A673 (cell line): ENCODE measurements around the gene CCDC196.

Source experiments
- EZH2 ChIP-seq: fragments of 200-600 bp; sonication (generic); IDR thresholded peaks from 2 replicates; pipeline ENCODE4 v1.6.1; 2017; ENCODE audit warnings: borderline replicate concordance, low read depth, mild to moderate bottlenecking, mixed read lengths, antibody characterized with exemption, low read length; ENCODE audit not compliant: poor library complexity, severe bottlenecking
- TF ChIP-seq, protein P1 (sequence below): fragments of 300-800, 200-600 bp; sonication (generic); conservative IDR thresholded peaks from 2 replicates; pipeline ENCODE4 v1.5.1; 2017; ENCODE audit warnings: low read depth, mild to moderate bottlenecking, antibody characterized with exemption, low read length, moderate library complexity, mixed read lengths

DNA sequence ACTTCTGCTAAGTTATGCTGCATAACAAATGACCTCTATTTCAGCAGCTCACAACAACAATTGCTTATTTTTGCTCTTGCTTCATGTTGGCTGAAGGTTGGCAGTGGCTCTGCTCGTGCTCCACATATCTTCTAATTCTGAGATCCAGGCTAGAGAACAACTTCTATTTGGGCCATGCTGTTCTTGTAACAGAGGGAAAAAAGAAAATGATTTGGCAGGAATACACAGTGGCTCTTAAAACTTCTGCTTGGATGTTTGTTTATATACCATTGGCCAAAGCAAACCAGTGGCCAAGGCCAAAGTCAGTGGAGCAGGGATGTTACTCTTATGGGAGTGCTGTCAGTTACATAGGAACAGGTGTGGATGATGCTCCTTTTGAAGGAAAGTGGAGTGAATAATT, 53.9 kb downstream of the CCDC196 start:
- TF ChIP-seq, protein P1, sequence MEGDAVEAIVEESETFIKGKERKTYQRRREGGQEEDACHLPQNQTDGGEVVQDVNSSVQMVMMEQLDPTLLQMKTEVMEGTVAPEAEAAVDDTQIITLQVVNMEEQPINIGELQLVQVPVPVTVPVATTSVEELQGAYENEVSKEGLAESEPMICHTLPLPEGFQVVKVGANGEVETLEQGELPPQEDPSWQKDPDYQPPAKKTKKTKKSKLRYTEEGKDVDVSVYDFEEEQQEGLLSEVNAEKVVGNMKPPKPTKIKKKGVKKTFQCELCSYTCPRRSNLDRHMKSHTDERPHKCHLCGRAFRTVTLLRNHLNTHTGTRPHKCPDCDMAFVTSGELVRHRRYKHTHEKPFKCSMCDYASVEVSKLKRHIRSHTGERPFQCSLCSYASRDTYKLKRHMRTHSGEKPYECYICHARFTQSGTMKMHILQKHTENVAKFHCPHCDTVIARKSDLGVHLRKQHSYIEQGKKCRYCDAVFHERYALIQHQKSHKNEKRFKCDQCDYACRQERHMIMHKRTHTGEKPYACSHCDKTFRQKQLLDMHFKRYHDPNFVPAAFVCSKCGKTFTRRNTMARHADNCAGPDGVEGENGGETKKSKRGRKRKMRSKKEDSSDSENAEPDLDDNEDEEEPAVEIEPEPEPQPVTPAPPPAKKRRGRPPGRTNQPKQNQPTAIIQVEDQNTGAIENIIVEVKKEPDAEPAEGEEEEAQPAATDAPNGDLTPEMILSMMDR: no peak
- no peak for TF ChIP-seq EZH2
